ENCODE results near the gene PCNP.
A peak's percentile ranks its signal among the peaks of the same experiment; 100 is the strongest.
"Not testable (repeated sequence)": the region's sequence is repeated elsewhere in the genome, so short reads cannot be mapped to it uniquely, and the experiment has no call there.

Gene PCNP

DNA sequence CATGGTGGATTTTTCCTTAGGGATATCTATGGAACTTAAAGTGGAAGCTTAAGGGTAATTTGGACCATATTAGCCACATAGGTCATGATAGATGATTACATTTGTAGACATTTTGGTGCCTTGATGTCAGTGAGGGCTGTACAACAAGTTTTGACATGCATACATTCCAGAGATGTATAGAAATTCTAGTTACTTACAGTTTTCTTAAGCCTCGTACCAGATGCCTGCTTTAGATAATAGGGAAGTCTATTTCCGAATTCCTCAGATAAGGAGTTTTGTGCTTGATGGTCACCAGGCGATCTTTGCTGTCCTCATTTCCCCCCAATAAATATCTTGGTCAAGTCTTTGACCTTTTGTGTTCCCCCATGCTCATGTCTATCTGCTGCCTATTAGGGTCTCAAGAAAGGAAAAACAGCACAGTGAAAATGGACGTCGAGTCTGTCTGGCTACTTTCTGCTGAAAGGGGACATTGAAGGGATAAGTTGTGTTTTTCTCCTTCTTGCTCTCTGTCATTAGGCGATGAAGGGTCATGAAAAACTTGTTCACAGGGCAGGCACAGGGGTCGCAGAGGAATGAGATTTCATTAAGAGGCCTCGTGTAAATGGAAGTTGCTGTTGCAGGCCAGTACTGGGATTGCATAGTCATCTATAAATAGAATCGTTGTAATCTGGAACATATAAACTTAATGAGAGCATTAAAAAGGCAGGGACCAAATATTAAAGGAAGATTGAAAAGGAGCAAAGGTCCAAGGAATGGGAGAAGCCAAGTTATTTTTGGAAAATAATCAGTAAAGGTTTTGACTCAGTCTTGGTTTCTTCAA lies 41.0 kb upstream of the PCNP start:
- H3K27ac ChIP-seq: no peak overlapping the region
- TF ChIP-seq, protein P1, sequence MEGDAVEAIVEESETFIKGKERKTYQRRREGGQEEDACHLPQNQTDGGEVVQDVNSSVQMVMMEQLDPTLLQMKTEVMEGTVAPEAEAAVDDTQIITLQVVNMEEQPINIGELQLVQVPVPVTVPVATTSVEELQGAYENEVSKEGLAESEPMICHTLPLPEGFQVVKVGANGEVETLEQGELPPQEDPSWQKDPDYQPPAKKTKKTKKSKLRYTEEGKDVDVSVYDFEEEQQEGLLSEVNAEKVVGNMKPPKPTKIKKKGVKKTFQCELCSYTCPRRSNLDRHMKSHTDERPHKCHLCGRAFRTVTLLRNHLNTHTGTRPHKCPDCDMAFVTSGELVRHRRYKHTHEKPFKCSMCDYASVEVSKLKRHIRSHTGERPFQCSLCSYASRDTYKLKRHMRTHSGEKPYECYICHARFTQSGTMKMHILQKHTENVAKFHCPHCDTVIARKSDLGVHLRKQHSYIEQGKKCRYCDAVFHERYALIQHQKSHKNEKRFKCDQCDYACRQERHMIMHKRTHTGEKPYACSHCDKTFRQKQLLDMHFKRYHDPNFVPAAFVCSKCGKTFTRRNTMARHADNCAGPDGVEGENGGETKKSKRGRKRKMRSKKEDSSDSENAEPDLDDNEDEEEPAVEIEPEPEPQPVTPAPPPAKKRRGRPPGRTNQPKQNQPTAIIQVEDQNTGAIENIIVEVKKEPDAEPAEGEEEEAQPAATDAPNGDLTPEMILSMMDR (conservative IDR thresholded peaks at IDR 0.05): no peak

DNA sequence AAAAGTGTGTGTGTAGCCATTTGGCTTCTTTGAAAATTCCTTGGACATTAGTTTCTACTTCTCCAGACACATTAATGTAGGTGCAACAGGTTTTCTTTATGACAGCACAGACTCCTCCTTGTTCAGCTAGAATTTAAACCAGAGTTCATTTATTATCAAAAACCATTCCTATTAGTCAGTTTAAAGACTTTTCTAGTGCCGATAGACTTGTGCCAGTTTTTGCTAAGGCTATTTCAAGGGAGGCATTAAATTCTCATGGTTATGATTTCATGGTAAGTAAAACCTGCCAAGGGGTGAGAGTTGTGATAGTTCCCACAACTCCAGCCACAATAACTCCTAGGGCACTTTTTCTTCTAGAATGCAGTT lies 40.4 kb upstream of the PCNP start:
- TF ChIP-seq, protein P1 (conservative IDR thresholded peaks at IDR 0.05): no peak
- H3K27ac ChIP-seq: no peak overlapping the region

GRCh38 chr3:101535221-101535620 lies 38.8 kb upstream of the PCNP start:
- TF ChIP-seq, protein P1 (conservative IDR thresholded peaks at IDR 0.05): no peak
- H3K27ac ChIP-seq: no peak overlapping the region

- no peak overlapping the region for H3K27ac ChIP-seq
- TF ChIP-seq, protein P1 (conservative IDR thresholded peaks at IDR 0.05): no peak
Measured at GRCh38 chr3:101536266-101536665, 37.7 kb upstream of the PCNP start.

- not testable (repeated sequence) for H3K27ac ChIP-seq
Measured at GRCh38 chr3:101536955-101537354, 37.0 kb upstream of the PCNP start.

DNA sequence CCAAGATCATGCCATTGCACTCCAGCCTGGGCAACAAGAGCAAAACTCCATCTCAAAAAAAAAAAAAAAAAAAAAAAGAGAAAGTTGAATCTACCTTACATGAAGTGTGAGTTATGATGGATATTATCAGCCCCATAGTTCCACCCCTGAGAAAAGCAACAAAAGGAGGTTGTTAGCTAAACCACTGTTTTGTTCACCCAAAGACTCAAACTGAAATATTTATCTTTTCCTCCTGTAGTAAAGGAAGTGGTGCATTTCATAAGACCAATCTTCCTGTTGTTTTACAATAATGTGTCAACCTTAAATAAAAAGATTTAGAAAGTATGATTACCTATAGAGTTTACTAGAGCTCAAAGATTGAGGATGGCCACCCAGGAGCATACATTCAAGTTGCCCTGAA lies 31.0 kb upstream of the PCNP start:
- no peak overlapping the region for H3K27ac ChIP-seq
- TF ChIP-seq, protein P1 (conservative IDR thresholded peaks at IDR 0.05): no peak

- H3K27ac ChIP-seq: no peak overlapping the region
- TF ChIP-seq, protein P1 (conservative IDR thresholded peaks at IDR 0.05): peak; percentile 34; the same call in 1 of the 2 replicates
Measured at GRCh38 chr3:101544161-101544850, 29.7 kb upstream of the PCNP start.

Data from VCaP (cell line).